Stimulated activated CD4-positive, alpha-beta T cell treated with anti-CD3 and anti-CD28 coated beads, Interleukin-12 subunit alpha, Interleukin-12 subunit beta, amount 100 ng/mL, for 4 hours (primary cell): ENCODE measurements around the gene DCTN1.

Source experiments
- DNase-seq: peaks from one replicate; pipeline ENCODE4 v3.0.0-alpha.2; 2020

Gene DCTN1

GRCh38 chr2:74316627-74317295 is 63.4 kb downstream of the DCTN1 start:
- DNase-seq: no peak

- DNase-seq: no peak
Observed at GRCh38 chr2:74314107-74314506, 66.0 kb downstream of the DCTN1 start.

GRCh38 chr2:74313497-74313896 is 66.6 kb downstream of the DCTN1 start:
- no peak for DNase-seq

GRCh38 chr2:74312913-74313312 is 67.2 kb downstream of the DCTN1 start:
- DNase-seq: no peak
